Muscle of leg (tissue), 11 donors: ENCODE data around the gene GSTM4. TPM values are rescaled to one million over a fixed set of nuclear protein-coding genes. Genes with fewer than 3 reads are reported as not detected.
"Not testable (repeated sequence)": the region's sequence is repeated elsewhere in the genome, so short reads cannot be mapped to it uniquely, and the experiment has no call there.

ENCODE experiments used
- DNase-seq: peaks from one replicate; pipeline ENCODE4 v3.0.0; 2013
- H3K27ac ChIP-seq: one replicate; pipeline ENCODE4 v1.5.1; 2013; ENCODE audit warnings: mild to moderate bottlenecking, low read length, control low read depth
- H3K27me3 ChIP-seq: one replicate; pipeline ENCODE4 v1.6.1; 2013; ENCODE audit warnings: low read length; ENCODE audit not compliant: control insufficient read depth, insufficient read depth
- H3K36me3 ChIP-seq: one replicate; pipeline ENCODE4 v1.6.1; 2013; ENCODE audit warnings: low read length; ENCODE audit not compliant: control insufficient read depth, insufficient read depth
- H3K4me1 ChIP-seq: one replicate; pipeline ENCODE4 v1.6.1; 2013; ENCODE audit warnings: low read length; ENCODE audit not compliant: control insufficient read depth, insufficient read depth
- H3K4me3 ChIP-seq: one replicate; pipeline ENCODE4 v1.5.1; 2013; ENCODE audit warnings: low read length, control low read depth
- H3K9me3 ChIP-seq: replicated peaks from 2 replicates; pipeline ENCODE4 v1.6.1; 2013; ENCODE audit warnings: low read depth, low read length; ENCODE audit not compliant: control insufficient read depth
- WGBS: methylation state at CpG from one replicate; pipeline ENCODE4 v1.1.5; 2013; ENCODE audit warnings: missing lambda C conversion rate; ENCODE audit not compliant: insufficient coverage; 5-methylcytosine and 5-hydroxymethylcytosine counted together
- polyA plus RNA-seq, 8 donors: library from polyadenylated mRNA; unstranded; fragments of 120-200 nt; gene quantifications; one replicate each; pipeline versions ENCODE4 v1.2.1 to v1.2.3, GENCODE V29; 2013; ENCODE audit warnings: inconsistent platforms in 1 of 8, low replicate concordance in 1 of 8; ENCODE audit not compliant: insufficient read length in 8 of 8, insufficient read depth in 1 of 8
- total RNA-seq: library from RNA; stranded (reverse); fragments of 120-200 nt; gene quantifications from one replicate; pipeline ENCODE4 v1.2.4, GENCODE V29; 2013

The GSTM4 gene
- total and polyA plus RNA-seq, 9 donors = 10.8 to 23.9 (median 20.3) TPM

DNA sequence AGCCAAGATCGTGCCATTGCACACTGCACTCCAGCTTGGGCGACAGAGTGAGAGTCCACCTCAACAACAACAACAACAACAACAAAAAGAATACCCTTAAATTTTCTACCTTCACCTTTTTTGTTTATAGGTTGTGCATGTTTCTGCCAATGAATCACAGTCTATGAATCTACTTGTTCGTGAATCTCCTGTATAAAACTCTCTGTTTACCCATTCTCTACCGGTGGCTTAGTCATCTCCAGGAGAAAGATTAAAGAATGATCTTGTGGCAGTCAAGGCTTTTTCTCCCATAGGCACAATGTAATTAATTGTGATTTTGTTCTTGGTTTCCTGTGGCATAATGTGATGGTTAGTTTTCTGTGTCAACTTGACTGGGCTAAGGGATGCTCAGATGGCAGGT, 42.0 kb downstream of the GSTM4 start:
- not testable (repeated sequence) for H3K9me3 ChIP-seq, H3K36me3 ChIP-seq
- WGBS = no CpG with 5 or more reads among the region's 4 CpGs

DNA sequence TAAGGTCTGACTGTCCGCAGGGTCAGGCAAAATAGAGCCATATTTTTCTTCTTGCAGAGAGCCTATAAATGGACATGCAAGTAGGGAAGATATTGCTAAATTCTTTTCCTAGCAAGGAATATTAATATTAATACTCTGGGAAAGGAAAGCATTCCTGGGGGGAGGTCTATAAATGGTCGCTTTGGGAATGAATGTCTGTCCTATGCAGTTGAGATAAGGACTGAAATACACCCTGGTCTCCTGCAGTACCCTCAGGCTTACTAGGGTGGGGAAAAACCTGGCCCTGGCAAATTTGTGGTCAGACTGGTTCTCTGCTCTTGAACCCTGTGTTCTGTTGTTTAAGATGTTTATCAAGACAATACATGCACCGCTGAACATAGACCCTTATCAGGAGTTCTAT, 47.0 kb downstream of the GSTM4 start:
- H3K27ac ChIP-seq, H3K9me3 ChIP-seq, DNase-seq, H3K27me3 ChIP-seq, H3K4me1 ChIP-seq, H3K36me3 ChIP-seq, H3K4me3 ChIP-seq: not testable (repeated sequence)
- 86% methylated on average over 1 of the region's 3 CpGs for WGBS

More for the DNA sequence above, 42.0 kb downstream of the GSTM4 start:
- not testable (repeated sequence) for H3K27me3 ChIP-seq, H3K4me3 ChIP-seq, DNase-seq, H3K27ac ChIP-seq, H3K4me1 ChIP-seq

DNA sequence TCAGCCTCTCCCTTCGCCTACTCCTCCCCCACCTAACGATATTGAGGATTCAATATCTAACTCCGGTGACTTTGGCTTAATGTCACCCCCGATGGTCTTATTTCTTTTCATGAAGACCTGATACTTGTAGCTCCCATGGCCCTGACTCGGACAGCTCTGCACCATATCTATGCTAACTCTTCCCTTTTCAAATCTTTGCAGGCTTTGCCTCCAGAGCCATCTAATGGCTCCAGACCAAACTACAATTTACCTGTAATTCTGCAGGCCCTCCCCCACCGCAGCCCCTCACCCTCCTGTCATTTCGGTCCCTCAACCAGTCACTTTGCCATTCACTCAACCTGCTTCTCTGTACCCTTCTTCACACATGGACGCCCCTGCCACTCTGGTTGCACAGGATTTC, 48.3 kb downstream of the GSTM4 start:
- 77% methylated on average over 8 of the region's 8 CpGs for WGBS
- no peaks in the 10 kb centered on the region for H3K4me1 ChIP-seq
- no peaks in the 10 kb centered on the region for H3K27me3 ChIP-seq
- no peak for DNase-seq
- no peak overlapping the region for H3K27ac ChIP-seq
- no peaks in the 10 kb centered on the region for H3K36me3 ChIP-seq
- no peak overlapping the region for H3K4me3 ChIP-seq
- H3K9me3 ChIP-seq = peaks cover 6% of the 10 kb centered on the region

DNA sequence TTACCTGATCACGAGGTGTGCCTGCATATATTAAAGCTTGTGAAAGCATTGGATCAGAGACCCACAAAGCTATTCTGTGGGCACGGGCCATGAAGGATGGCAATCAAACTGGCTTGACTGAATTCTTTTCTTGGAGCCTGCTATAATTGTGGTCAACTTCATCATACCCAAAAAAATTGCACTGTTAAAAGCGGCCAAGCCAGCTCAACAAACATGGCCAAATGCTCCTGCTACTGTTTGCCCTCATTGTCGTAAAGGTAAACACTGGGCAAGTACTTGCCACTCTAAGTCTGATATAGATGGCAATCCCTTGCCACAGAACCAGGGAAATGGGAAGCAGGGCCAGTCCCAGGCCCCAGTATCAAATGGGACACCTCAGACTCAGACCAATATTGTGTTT, 49.5 kb downstream of the GSTM4 start:
- Histone ChIP-seq H3K9me3 (peaks cover 6% of the 10 kb centered on the region), H3K36me3 (no peaks in the 10 kb centered on the region), H3K27ac (no peak overlapping the region), H3K27me3 (no peaks in the 10 kb centered on the region), H3K4me1 (no peaks in the 10 kb centered on the region), H3K4me3 (no peak overlapping the region)
- no peak for DNase-seq
- 98% methylated on average over 4 of the region's 4 CpGs for WGBS

DNA sequence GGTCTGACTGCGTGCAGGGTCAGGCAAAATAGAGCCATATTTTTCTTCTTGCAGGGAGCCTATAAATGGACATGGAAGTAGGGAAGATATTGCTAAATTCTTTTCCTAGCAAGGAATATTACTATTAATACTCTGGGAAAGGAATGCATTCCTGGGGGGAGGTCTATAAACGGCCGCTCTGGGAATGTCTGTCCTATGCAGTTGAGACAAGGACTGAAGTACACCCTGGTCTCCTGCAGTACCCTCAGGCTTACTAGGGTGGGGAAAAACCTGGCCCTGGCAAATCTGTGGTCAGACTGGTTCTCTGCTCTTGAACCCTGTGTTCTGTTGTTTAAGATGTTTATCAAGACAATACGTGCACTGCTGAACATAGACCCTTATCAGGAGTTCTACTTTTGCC, 53.0 kb downstream of the GSTM4 start:
- WGBS = 80% methylated on average over 1 of the region's 4 CpGs
- not testable (repeated sequence) for H3K4me3 ChIP-seq, H3K27ac ChIP-seq, H3K9me3 ChIP-seq, H3K36me3 ChIP-seq, DNase-seq, H3K27me3 ChIP-seq, H3K4me1 ChIP-seq

DNA sequence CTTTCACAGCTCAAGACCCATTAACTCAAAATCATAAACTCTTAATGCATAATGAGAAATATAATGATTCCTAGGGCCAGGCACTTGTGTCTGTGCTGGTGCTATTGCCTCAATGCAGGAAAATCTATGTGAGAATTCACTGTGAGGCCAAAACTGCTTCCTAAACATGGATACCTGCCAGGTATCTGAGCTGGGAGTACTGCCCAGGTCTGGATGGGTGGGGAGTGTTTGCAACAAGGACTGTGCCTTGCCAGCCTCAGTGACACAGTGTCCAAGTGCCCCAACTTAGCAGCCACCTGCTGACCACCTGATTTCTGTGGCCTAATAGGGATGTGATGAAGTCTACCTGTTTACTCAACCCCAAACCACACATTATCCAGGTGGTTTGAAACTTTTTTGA, 53.9 kb downstream of the GSTM4 start:
- H3K4me1 ChIP-seq, H3K27me3 ChIP-seq, H3K9me3 ChIP-seq, H3K36me3 ChIP-seq, H3K4me3 ChIP-seq, H3K27ac ChIP-seq, DNase-seq: not testable (repeated sequence)

Other genes with a start within 250 kb of the GSTM4 start
- gene PSMA5, start 229.7 kb upstream of the GSTM4 start, total RNA-seq = 62.8 TPM
- gene PSMA5, start 229.7 kb upstream of the GSTM4 start, polyA plus RNA-seq = 10 to 100 TPM; 66.1 to 95.9 (median 82.5) TPM
- 57.3 TPM for gene SYPL2, start 189.6 kb upstream of the GSTM4 start, total RNA-seq
- 100 to 1,000 TPM; 104 to 258 (median 199) TPM for gene SYPL2, start 189.6 kb upstream of the GSTM4 start, polyA plus RNA-seq
- 8.5 TPM for gene ATXN7L2, start 172.2 kb upstream of the GSTM4 start, total RNA-seq
- 10 to 100 TPM in 7 of 8 donors, 1 to 10 TPM in 1; 8.6 to 35.9 (median 22.6) TPM for gene ATXN7L2, start 172.2 kb upstream of the GSTM4 start, polyA plus RNA-seq
- gene CYB561D1, start 162.0 kb upstream of the GSTM4 start, total RNA-seq = 3.9 TPM
- gene CYB561D1, start 162.0 kb upstream of the GSTM4 start, polyA plus RNA-seq = 10 to 100 TPM in 2 of 8 donors, 1 to 10 TPM in 6; 6.4 to 13.8 (median 9.2) TPM
- gene AMIGO1, start 146.4 kb upstream of the GSTM4 start, total RNA-seq = 12.3 TPM
- gene AMIGO1, start 146.4 kb upstream of the GSTM4 start, polyA plus RNA-seq = 10 to 100 TPM in 6 of 8 donors, 1 to 10 TPM in 2; 8.5 to 13.8 (median 11.3) TPM
- 1.4 TPM for gene GPR61, start 116.2 kb upstream of the GSTM4 start, total RNA-seq
- gene GPR61, start 116.2 kb upstream of the GSTM4 start, polyA plus RNA-seq = 1 to 10 TPM; 1.4 to 2.7 (median 1.7) TPM
- gene GNAI3, start 107.5 kb upstream of the GSTM4 start, total RNA-seq = 7.8 TPM
- gene GNAI3, start 107.5 kb upstream of the GSTM4 start, polyA plus RNA-seq = 10 to 100 TPM in 1 of 8 donors, 1 to 10 TPM in 7; 6.9 to 10.0 (median 7.3) TPM
- gene GNAT2, start 36.5 kb upstream of the GSTM4 start, total RNA-seq = 0.13 TPM
- not detected for gene GNAT2, start 36.5 kb upstream of the GSTM4 start, polyA plus RNA-seq
- 24.6 TPM for gene AMPD2, start 36.3 kb upstream of the GSTM4 start, total RNA-seq
- gene AMPD2, start 36.3 kb upstream of the GSTM4 start, polyA plus RNA-seq = 10 to 100 TPM; 31.3 to 45.0 (median 35.0) TPM
- 51.4 TPM for gene GSTM2, start 12.0 kb downstream of the GSTM4 start, total RNA-seq
- 100 to 1,000 TPM; 124 to 186 (median 146) TPM for gene GSTM2, start 12.0 kb downstream of the GSTM4 start, polyA plus RNA-seq
- gene GSTM1, start 31.7 kb downstream of the GSTM4 start, total RNA-seq = 15.3 TPM
- 10 to 100 TPM in 4 of 8 donors, 1 to 10 TPM in 2, under 1 TPM in 2; 0.50 to 70.2 (median 28.4) TPM for gene GSTM1, start 31.7 kb downstream of the GSTM4 start, polyA plus RNA-seq
- gene GSTM5, start 56.2 kb downstream of the GSTM4 start, total RNA-seq = 19.4 TPM
- gene GSTM5, start 56.2 kb downstream of the GSTM4 start, polyA plus RNA-seq = 10 to 100 TPM; 10.2 to 48.0 (median 17.8) TPM
- gene GSTM3, start 84.9 kb downstream of the GSTM4 start, total RNA-seq = 51.3 TPM
- gene GSTM3, start 84.9 kb downstream of the GSTM4 start, polyA plus RNA-seq = 10 to 100 TPM; 29.2 to 62.0 (median 48.9) TPM
- not detected for gene EPS8L3, start 107.8 kb downstream of the GSTM4 start, total RNA-seq
- gene EPS8L3, start 107.8 kb downstream of the GSTM4 start, polyA plus RNA-seq = 1 to 10 TPM in 2 of 8 donors, under 1 TPM in 1, not detected in 5; 0.12 to 7.4 (median 2.4) TPM